ENCODE results near the gene NKAIN1. TPM values are rescaled to one million over a fixed set of nuclear protein-coding genes. Genes with fewer than 3 reads are reported as not detected.

NKAIN1 gene
- polyA plus RNA-seq, 1 donor from 2014 or later, result 33.4 TPM

GRCh38 chr1:31257213-31257612 lies 17.5 kb upstream of the NKAIN1 start:
- no peaks in the 10 kb centered on the region for H4K20me1 ChIP-seq (ENCODE audit: insufficient read depth)
- no peak overlapping the region for H3K9ac ChIP-seq (ENCODE audit: low read length)
- TF ChIP-seq SMC3 (conservative IDR thresholded peaks at IDR 0.05; ENCODE audit: poor library complexity) (no peak), EP300 (conservative IDR thresholded peaks at IDR 0.05; ENCODE audit: poor library complexity, severe bottlenecking) (no peak), RAD21 (conservative IDR thresholded peaks at IDR 0.05) (no peak), TAF1 (IDR thresholded peaks at IDR 0.05; ENCODE audit: low read depth) (no peak), EZH2 (IDR thresholded peaks at IDR 0.05; ENCODE audit: borderline replicate concordance, insufficient read depth, low read length, poor library complexity, severe bottlenecking) (no peak), CTCF (IDR thresholded peaks at IDR 0.05; ENCODE audit: poor library complexity, severe bottlenecking) (no peak), POLR2AphosphoS5 (IDR thresholded peaks at IDR 0.05) (no peak), MXI1 (conservative IDR thresholded peaks at IDR 0.05; ENCODE audit: poor library complexity, severe bottlenecking) (no peak)
- TF ChIP-seq, protein P1, sequence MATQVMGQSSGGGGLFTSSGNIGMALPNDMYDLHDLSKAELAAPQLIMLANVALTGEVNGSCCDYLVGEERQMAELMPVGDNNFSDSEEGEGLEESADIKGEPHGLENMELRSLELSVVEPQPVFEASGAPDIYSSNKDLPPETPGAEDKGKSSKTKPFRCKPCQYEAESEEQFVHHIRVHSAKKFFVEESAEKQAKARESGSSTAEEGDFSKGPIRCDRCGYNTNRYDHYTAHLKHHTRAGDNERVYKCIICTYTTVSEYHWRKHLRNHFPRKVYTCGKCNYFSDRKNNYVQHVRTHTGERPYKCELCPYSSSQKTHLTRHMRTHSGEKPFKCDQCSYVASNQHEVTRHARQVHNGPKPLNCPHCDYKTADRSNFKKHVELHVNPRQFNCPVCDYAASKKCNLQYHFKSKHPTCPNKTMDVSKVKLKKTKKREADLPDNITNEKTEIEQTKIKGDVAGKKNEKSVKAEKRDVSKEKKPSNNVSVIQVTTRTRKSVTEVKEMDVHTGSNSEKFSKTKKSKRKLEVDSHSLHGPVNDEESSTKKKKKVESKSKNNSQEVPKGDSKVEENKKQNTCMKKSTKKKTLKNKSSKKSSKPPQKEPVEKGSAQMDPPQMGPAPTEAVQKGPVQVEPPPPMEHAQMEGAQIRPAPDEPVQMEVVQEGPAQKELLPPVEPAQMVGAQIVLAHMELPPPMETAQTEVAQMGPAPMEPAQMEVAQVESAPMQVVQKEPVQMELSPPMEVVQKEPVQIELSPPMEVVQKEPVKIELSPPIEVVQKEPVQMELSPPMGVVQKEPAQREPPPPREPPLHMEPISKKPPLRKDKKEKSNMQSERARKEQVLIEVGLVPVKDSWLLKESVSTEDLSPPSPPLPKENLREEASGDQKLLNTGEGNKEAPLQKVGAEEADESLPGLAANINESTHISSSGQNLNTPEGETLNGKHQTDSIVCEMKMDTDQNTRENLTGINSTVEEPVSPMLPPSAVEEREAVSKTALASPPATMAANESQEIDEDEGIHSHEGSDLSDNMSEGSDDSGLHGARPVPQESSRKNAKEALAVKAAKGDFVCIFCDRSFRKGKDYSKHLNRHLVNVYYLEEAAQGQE (IDR thresholded peaks at IDR 0.05; ENCODE audit: borderline replicate concordance), result no peak
- no peaks in the 10 kb centered on the region for H3K9me3 ChIP-seq (ENCODE audit: low read length)
- no peaks in the 10 kb centered on the region for H3K79me2 ChIP-seq (replicated peaks; ENCODE audit: insufficient read depth, low read length)
- no peaks in the 10 kb centered on the region for H3K9me2 ChIP-seq (ENCODE audit: insufficient read depth, low read length)
- no peak overlapping the region for H3K4me2 ChIP-seq (ENCODE audit: low read length)
- no peak overlapping the region for H3K27ac ChIP-seq (ENCODE audit: low read length)
- no peaks in the 10 kb centered on the region for H3F3A ChIP-seq (ENCODE audit: insufficient read depth, low read length, poor library complexity, severe bottlenecking)
- H3K27me3 ChIP-seq (ENCODE audit: insufficient read depth, low read depth, low read length), result no peaks in the 10 kb centered on the region
- no peak overlapping the region for H2AFZ ChIP-seq (ENCODE audit: low read depth, low read length)
- no peaks in the 10 kb centered on the region for H3K36me3 ChIP-seq (ENCODE audit: insufficient read depth, low read length)
- no peak overlapping the region for H3K4me3 ChIP-seq (ENCODE audit: low read length)

DNA sequence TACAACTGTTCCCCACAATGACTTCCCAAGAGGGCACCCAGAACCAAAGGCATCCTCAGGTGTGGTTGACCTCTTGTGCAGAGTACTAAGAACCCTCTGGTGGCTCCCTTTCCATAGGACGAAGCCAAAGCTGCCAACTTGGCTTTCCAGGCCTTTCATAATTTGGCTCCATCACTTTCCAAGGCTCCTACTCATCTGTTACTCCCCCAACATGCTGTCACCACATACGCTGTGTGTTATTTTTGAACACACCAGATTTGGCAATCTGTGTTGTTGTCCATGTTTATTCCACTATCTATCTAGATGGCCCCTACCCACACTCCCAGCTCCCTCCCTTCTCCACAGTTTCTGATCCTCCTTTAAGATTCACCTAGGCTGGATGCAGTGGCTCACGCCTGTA lies 10.2 kb upstream of the NKAIN1 start:
- Histone ChIP-seq H3K79me2 (replicated peaks; ENCODE audit: insufficient read depth, low read length) (no peaks in the 10 kb centered on the region), H3K27me3 (ENCODE audit: insufficient read depth, low read depth, low read length) (no peaks in the 10 kb centered on the region), H4K20me1 (ENCODE audit: insufficient read depth) (no peaks in the 10 kb centered on the region), H2AFZ (ENCODE audit: low read depth, low read length) (no peak overlapping the region), H3K9ac (ENCODE audit: low read length) (no peak overlapping the region), H3K27ac (ENCODE audit: low read length) (no peak overlapping the region), H3K4me2 (ENCODE audit: low read length) (no peak overlapping the region), H3K4me3 (ENCODE audit: low read length) (no peak overlapping the region), H3F3A (ENCODE audit: insufficient read depth, low read length, poor library complexity, severe bottlenecking) (no peaks in the 10 kb centered on the region), H3K36me3 (ENCODE audit: insufficient read depth, low read length) (no peaks in the 10 kb centered on the region), H3K9me3 (ENCODE audit: low read length) (no peaks in the 10 kb centered on the region), H3K9me2 (ENCODE audit: insufficient read depth, low read length) (no peaks in the 10 kb centered on the region)
- TF ChIP-seq POLR2AphosphoS5 (IDR thresholded peaks at IDR 0.05), result no peak
- no peak for TF ChIP-seq SMC3 (conservative IDR thresholded peaks at IDR 0.05; ENCODE audit: poor library complexity)
- TF ChIP-seq MXI1 (conservative IDR thresholded peaks at IDR 0.05; ENCODE audit: poor library complexity, severe bottlenecking), result no peak
- no peak for TF ChIP-seq EZH2 (IDR thresholded peaks at IDR 0.05; ENCODE audit: borderline replicate concordance, insufficient read depth, low read length, poor library complexity, severe bottlenecking)
- no peak for TF ChIP-seq EP300 (conservative IDR thresholded peaks at IDR 0.05; ENCODE audit: poor library complexity, severe bottlenecking)
- no peak for TF ChIP-seq TAF1 (IDR thresholded peaks at IDR 0.05; ENCODE audit: low read depth)
- TF ChIP-seq, protein P1 (IDR thresholded peaks at IDR 0.05; ENCODE audit: borderline replicate concordance), result no peak
- TF ChIP-seq RAD21 (conservative IDR thresholded peaks at IDR 0.05), result no peak
- TF ChIP-seq CTCF (IDR thresholded peaks at IDR 0.05; ENCODE audit: poor library complexity, severe bottlenecking), result no peak

All from neural cell (in vitro differentiated cells).